Measurements from ENCODE around the gene FYN.

FYN gene

DNA sequence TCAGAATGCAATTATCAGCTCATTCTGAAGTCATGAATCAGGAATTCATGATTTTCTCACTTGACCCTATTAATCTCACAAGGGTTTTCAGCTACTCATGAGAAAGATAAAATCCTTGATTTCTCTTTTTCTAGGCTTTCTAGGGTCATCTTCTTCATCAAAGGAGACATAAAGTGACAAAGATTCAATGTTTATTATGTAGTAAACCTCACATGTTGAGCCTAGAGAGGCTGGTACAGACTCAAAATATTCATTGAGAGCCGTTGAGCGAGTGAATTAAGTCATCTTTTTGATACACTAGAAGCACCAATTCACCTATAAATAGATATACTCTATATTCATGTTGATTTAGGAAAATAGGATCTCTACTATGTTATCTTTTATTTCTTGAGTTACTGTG is 162.8 kb downstream of the FYN start:
- no peak for DNase-seq (ENCODE audit: extremely low spot score)
- ChIA-PET POLR2A (no interaction called here), CTCF (interaction anchor here (0.6 to 2.2 kb wide), 7 partner anchors 14 to 333 kb away, joined by 3 to 12 read pairs (median 3); no protein-coding TSS in a partner anchor)
- no peak for TF ChIP-seq FOXM1 (IDR thresholded peaks at IDR 0.05; ENCODE audit: borderline replicate concordance)

DNA sequence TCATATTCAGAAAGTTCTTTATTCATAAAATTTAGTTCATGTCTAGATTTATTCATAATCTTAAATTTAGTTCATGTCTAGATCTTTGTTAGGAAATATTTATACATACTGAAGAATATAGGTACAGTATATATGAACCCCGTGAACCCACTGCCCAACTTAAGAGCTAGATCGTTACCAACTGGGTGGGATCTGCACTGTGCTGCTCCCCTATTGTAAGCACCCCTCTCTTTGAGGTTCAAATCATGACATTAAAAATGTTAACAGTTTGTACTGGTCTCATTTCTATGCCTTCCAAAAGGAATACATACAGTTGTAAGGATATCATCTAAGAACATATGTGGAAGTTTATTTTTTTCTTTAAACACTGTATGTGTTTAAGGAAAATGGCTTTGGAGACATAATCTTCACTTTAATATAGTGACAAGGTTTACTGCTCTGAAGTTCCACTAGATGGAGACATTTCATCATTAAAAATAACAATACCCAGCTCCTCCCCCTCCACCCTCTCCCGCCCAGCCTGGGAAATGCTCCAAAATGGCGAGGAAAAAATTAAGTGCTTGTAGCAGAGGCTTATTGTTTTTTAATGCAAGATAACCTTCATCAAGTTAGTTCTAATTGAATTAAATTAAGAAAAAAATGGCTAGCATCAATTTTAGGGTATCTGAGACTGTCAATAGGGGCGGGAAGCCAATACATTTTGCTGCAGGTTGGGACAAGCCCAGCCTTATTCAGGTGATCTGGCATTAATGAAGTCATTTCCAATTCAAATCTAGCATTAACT is 163.4 kb downstream of the FYN start:
- CTCF ChIA-PET: interaction anchor here (0.6 to 2.2 kb wide), 8 partner anchors 14 to 453 kb away, joined by 3 to 12 read pairs (median 3); no protein-coding TSS in a partner anchor
- POLR2A ChIA-PET: no interaction called here
- peak; percentile 79 for DNase-seq (ENCODE audit: extremely low spot score)
- TF ChIP-seq TARDBP (IDR thresholded peaks at IDR 0.05) (no peak), ZNF384 (IDR thresholded peaks at IDR 0.05) (no peak), HDGF (IDR thresholded peaks at IDR 0.05; ENCODE audit: borderline replicate concordance) (no peak), FOXM1 (IDR thresholded peaks at IDR 0.05; ENCODE audit: borderline replicate concordance) (no peak), L3MBTL2 (conservative IDR thresholded peaks at IDR 0.05) (no peak), LEF1 (IDR thresholded peaks at IDR 0.05; ENCODE audit: borderline replicate concordance) (no peak)

DNA sequence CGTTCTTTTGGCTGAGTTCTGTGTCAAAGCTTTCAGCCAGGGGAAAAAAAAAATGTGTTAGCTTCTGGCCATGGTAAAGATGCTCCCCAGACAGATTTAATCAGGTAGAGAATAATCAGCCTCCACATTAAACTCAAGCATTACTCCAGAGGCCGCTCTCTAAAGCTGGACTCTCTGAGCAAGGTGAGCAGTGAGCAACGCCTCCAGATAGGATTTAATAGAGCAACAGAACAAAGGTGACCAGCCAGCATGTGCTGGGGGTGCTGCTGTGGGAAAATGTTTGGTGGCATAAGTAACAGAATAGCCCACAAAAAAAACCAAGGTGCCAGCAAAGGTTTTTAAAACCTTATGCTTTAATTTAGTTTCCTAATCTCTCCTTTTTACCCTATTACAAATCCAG is 164.1 kb downstream of the FYN start:
- ChIA-PET POLR2A (no interaction called here), CTCF (interaction anchor here (1.7 to 2.2 kb wide), 2 partner anchors 13 to 334 kb away, joined by 5 to 12 read pairs; no protein-coding TSS in a partner anchor)
- no peak for TF ChIP-seq HDGF (IDR thresholded peaks at IDR 0.05; ENCODE audit: borderline replicate concordance)
- no peak for TF ChIP-seq LEF1 (IDR thresholded peaks at IDR 0.05; ENCODE audit: borderline replicate concordance)
- TF ChIP-seq L3MBTL2 (conservative IDR thresholded peaks at IDR 0.05): no peak
- TF ChIP-seq, protein P1, sequence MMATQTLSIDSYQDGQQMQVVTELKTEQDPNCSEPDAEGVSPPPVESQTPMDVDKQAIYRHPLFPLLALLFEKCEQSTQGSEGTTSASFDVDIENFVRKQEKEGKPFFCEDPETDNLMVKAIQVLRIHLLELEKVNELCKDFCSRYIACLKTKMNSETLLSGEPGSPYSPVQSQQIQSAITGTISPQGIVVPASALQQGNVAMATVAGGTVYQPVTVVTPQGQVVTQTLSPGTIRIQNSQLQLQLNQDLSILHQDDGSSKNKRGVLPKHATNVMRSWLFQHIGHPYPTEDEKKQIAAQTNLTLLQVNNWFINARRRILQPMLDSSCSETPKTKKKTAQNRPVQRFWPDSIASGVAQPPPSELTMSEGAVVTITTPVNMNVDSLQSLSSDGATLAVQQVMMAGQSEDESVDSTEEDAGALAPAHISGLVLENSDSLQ (IDR thresholded peaks at IDR 0.05): no peak
- no peak for TF ChIP-seq CTBP1 (IDR thresholded peaks at IDR 0.05; ENCODE audit: borderline replicate concordance)
- no peak for TF ChIP-seq FOXK2 (IDR thresholded peaks at IDR 0.05)
- TF ChIP-seq ZNF384 (IDR thresholded peaks at IDR 0.05): no peak
- TF ChIP-seq SUZ12 (IDR thresholded peaks at IDR 0.05): no peak
- TF ChIP-seq TARDBP (IDR thresholded peaks at IDR 0.05): no peak
- TF ChIP-seq BHLHE40 (IDR thresholded peaks at IDR 0.05; ENCODE audit: borderline replicate concordance): no peak
- TF ChIP-seq NFRKB (IDR thresholded peaks at IDR 0.05): no peak
- no peak for TF ChIP-seq FOXM1 (IDR thresholded peaks at IDR 0.05; ENCODE audit: borderline replicate concordance)
- no peak for TF ChIP-seq ARNT (IDR thresholded peaks at IDR 0.05)
- TF ChIP-seq FOXA1 (IDR thresholded peaks at IDR 0.05): no peak
- TF ChIP-seq ELF4 (IDR thresholded peaks at IDR 0.05): no peak
- TF ChIP-seq SP1 (IDR thresholded peaks at IDR 0.05): no peak
- DNase-seq (ENCODE audit: extremely low spot score): no peak

DNA sequence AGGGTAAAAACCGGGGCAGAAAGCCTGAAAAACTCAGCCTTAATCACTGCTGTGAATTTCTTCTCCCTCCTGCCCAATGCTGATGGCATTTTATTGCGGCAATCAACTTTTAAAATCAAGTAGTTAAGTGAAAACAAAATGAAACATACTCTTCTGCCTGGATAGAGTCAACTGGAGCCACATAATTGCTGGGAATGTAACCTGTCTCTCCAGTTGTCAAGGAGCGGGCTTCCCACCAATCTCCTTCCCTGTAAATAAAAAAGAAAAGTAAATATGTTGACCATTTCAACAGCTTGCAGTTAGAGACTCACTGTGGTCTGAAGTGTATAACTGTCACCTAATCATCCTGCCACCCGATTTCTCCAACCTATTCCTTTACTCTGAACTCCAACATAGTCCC is 165.5 kb downstream of the FYN start:
- CTCF ChIA-PET: no interaction called here
- TF ChIP-seq FOXM1 (IDR thresholded peaks at IDR 0.05; ENCODE audit: borderline replicate concordance): no peak
- POLR2A ChIA-PET: no interaction called here

DNA sequence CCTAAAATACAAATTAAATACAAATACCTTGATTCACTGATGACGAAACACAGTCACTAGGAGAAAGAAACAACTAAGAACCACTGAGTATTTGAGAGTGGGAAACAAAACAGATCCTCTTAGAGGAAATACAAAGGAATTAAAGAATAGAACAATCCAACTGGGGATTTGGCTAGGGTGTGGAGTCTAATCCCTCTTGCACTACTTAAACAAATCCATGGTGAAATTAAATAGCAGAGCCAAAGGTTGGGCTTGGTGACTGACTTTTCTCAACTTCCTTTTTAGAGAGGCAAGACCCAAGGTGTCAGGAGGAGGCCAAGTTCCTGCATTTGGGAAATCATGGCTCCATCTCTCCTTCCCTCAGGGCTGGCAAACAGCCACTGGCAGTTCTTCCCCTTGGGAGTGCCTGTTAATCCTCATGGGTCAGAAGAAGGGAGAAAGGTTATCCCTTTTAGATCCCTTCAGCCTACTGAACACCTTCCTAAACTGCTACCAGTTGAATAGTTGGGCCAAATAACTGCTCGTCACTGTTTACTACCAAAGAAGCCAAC is 166.3 kb downstream of the FYN start:
- CTCF ChIA-PET: interaction anchor here (1.3 kb wide), 1 partner anchor 336 kb away, joined by 3 read pairs; no protein-coding TSS in a partner anchor
- POLR2A ChIA-PET: no interaction called here
- no peak for DNase-seq (ENCODE audit: extremely low spot score)
- no peak for TF ChIP-seq NFRKB (IDR thresholded peaks at IDR 0.05)

More for the DNA sequence above, 165.5 kb downstream of the FYN start:
- DNase-seq (ENCODE audit: extremely low spot score): no peak

DNA sequence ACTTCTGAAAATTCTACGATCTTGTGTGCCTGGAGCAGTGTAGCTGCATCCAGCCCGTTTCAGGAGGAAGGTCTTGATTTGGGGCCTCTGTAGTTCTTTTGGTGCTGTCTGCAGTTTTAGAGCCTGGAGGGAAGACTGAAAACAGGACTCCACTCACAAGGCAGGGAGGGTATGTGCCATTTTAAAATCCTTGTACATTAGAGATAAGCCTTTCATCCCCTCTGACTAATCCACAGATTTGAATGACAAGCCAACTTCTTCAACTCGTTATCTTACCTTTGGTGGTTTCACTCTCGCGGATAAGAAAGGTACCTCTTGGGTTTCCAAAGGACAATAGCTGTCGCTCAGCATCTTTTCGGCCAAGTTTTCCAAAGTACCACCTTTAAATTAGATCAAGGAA is 169.5 kb downstream of the FYN start:
- TF ChIP-seq NFRKB (IDR thresholded peaks at IDR 0.05) (no peak), FOXK2 (IDR thresholded peaks at IDR 0.05) (no peak), CTBP1 (IDR thresholded peaks at IDR 0.05; ENCODE audit: borderline replicate concordance) (no peak), ZNF384 (IDR thresholded peaks at IDR 0.05) (no peak), ELF4 (IDR thresholded peaks at IDR 0.05) (no peak), TARDBP (IDR thresholded peaks at IDR 0.05) (no peak)
- no peak for DNase-seq (ENCODE audit: extremely low spot score)
- ChIA-PET CTCF (interaction anchor here (1.2 kb wide), 1 partner anchor 340 kb away, joined by 3 read pairs; no protein-coding TSS in a partner anchor), POLR2A (no interaction called here)

DNA sequence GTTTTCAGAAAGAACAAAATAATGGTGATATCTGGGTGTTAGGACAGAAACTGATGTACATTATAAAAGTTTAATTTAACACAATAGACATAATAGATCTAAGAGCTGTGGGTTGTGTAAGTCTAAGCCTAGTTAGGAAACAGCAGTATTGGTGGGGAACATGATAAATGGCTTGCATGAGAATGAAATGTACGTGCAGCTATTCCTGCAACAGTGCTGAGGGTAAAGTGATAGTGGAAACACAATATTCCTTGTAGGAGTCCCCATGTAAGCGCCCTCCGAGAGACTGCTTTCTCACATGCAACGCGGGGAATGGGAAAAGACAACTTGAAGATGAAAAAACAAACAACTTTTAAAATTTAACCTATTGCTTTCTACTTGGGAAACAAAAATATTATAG is 171.0 kb downstream of the FYN start:
- TF ChIP-seq SP1 (IDR thresholded peaks at IDR 0.05) (no peak), NFRKB (IDR thresholded peaks at IDR 0.05) (no peak)
- ChIA-PET POLR2A (no interaction called here), CTCF (no interaction called here)
- no peak for DNase-seq (ENCODE audit: extremely low spot score)

DNA sequence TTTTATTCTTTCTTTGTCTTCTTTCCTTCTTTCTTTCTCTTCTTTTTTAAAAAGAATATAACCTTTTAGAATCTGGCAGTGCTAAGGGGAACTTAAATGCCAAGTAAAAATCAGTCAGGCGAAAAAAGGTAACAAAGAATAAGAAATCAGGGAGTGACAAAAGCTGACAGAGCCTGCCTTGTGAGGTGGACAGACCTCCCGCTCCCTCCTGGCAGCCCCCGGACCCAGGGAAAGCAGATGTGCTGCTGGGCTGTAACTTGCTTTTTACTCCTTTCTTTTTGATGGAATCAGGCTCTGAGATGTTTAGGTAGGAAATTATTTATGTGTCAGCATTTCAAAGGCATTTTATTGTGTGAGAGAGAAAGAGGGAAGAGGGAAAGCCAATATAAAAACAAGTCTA is 172.1 kb downstream of the FYN start:
- CTCF ChIA-PET: no interaction called here
- no peak for TF ChIP-seq LEF1 (IDR thresholded peaks at IDR 0.05; ENCODE audit: borderline replicate concordance)
- no peak for TF ChIP-seq ELF4 (IDR thresholded peaks at IDR 0.05)
- no peak for TF ChIP-seq TARDBP (IDR thresholded peaks at IDR 0.05)
- TF ChIP-seq FOXA1 (IDR thresholded peaks at IDR 0.05): no peak
- no peak for TF ChIP-seq CTBP1 (IDR thresholded peaks at IDR 0.05; ENCODE audit: borderline replicate concordance)
- TF ChIP-seq ARNT (IDR thresholded peaks at IDR 0.05): no peak
- no peak for TF ChIP-seq NFRKB (IDR thresholded peaks at IDR 0.05)
- TF ChIP-seq L3MBTL2 (conservative IDR thresholded peaks at IDR 0.05): no peak
- TF ChIP-seq HDGF (IDR thresholded peaks at IDR 0.05; ENCODE audit: borderline replicate concordance): no peak
- TF ChIP-seq ZNF384 (IDR thresholded peaks at IDR 0.05): no peak
- no peak for TF ChIP-seq FOXM1 (IDR thresholded peaks at IDR 0.05; ENCODE audit: borderline replicate concordance)
- TF ChIP-seq SUZ12 (IDR thresholded peaks at IDR 0.05): no peak
- POLR2A ChIA-PET: no interaction called here
- DNase-seq (ENCODE audit: extremely low spot score): no peak
